ENCODE results near the gene SLC44A1. TPM values are rescaled to one million over a fixed set of nuclear protein-coding genes. Genes with fewer than 3 reads are reported as not detected.
A peak's percentile ranks its signal among the peaks of the same experiment; 100 is the strongest.

Gene SLC44A1
- polyA plus RNA-seq, 1 of the 3 experiments (the other 2 are of a cell fraction), result 4.5 TPM

GRCh38 chr9:105243015-105243686 lies 1.3 kb upstream of the SLC44A1 start:
- Histone ChIP-seq H4K20me1 (ENCODE audit: insufficient read depth) (no peaks in the 10 kb centered on the region), H3K4me3 (ENCODE audit: low read depth in 2 of 2, low read length in 1 of 2) (no peak overlapping the region), H3K4me1 (ENCODE audit: control insufficient read depth in 1 of 2, insufficient read depth in 2 of 2, low read depth in 1 of 2, low read length in 1 of 2) (peaks cover 3 to 11% of the 10 kb centered on the region in 2 experiments; a peak in 3 of 4 replicates), H3K4me2 (peak overlapping the region; percentile 45), H3K27ac (ENCODE audit: low read depth in 2 of 2, low read length in 1 of 2) (peak overlapping the region; percentile 66 to 79; a peak in 3 of 4 replicates), H3K79me2 (ENCODE audit: insufficient read depth) (peaks cover 18% of the 10 kb centered on the region; the same call in 1 of the 2 replicates), H3K9me3 (no peaks in the 10 kb centered on the region), H3K27me3 (ENCODE audit: insufficient read depth) (no peaks in the 10 kb centered on the region), H3K36me3 (replicated peaks in 1 of 2; ENCODE audit: control insufficient read depth in 1 of 2, insufficient read depth in 2 of 2, low read length in 1 of 2) (no peaks in the 10 kb centered on the region), H3K9me2 (no peaks in the 10 kb centered on the region), H3K9ac (no peak overlapping the region), H3F3A (replicated peaks; ENCODE audit: insufficient read depth) (peaks cover 18% of the 10 kb centered on the region), H2AFZ (ENCODE audit: low read depth) (peak overlapping the region; percentile 35; the same call in 1 of the 2 replicates)
- 21% methylated on average over 5 of the region's 5 CpGs for WGBS (ENCODE audit: low lambda C conversion rate)
- CTCF ChIA-PET, result interaction anchor here (0.6 to 3.3 kb wide), 3 partner anchors 71 to 202 kb away, joined by 3 to 16 read pairs (median 4); no protein-coding TSS in a partner anchor
- POLR2A ChIA-PET, result no interaction called here
- DNase-seq, result peak; percentile 8
- TF ChIP-seq GABPA (IDR thresholded peaks at IDR 0.05; ENCODE audit: low read depth) (no peak), ZBTB33 (IDR thresholded peaks at IDR 0.05; ENCODE audit: borderline replicate concordance, low read depth) (no peak), EP300 (IDR thresholded peaks at IDR 0.05; ENCODE audit: borderline replicate concordance in 1 of 2, low read depth in 1 of 2, low read length in 1 of 2) (peak in 1 of 2 experiments; percentile 69; a peak in 1 of 4 replicates), GATA2 (CRISPR knock-in tag; IDR thresholded peaks at IDR 0.05) (peak; percentile 46; the same call in 1 of the 2 replicates), FOXM1 (IDR thresholded peaks at IDR 0.05; ENCODE audit: low read depth) (peak; percentile 40; the same call in 1 of the 2 replicates), RAD21 (IDR thresholded peaks at IDR 0.05; ENCODE audit: low read length) (no peak), NRF1 (IDR thresholded peaks at IDR 0.05; ENCODE audit: low read depth, low read length) (no peak), MEF2A (IDR thresholded peaks at IDR 0.05; ENCODE audit: borderline replicate concordance, low read depth) (no peak), SMC3 (IDR thresholded peaks at IDR 0.05; ENCODE audit: low read depth, low read length) (no peak), YY1 (IDR thresholded peaks at IDR 0.05; ENCODE audit: low read depth) (no peak), POLR2AphosphoS5 (IDR thresholded peaks at IDR 0.05; ENCODE audit: low read depth, low read length) (peak; percentile 37; the same call in 1 of the 2 replicates), NFIC (IDR thresholded peaks at IDR 0.05; ENCODE audit: borderline replicate concordance) (peak; percentile 52; the same call in 1 of the 2 replicates), RFX5 (IDR thresholded peaks at IDR 0.05; ENCODE audit: low read length) (no peak), TAF1 (IDR thresholded peaks at IDR 0.05; ENCODE audit: borderline replicate concordance, low read depth, low read length) (0 out of 2 replicates have a peak, but pooled peaks have one; percentile 31), MXI1 (IDR thresholded peaks at IDR 0.05; ENCODE audit: low read depth, low read length) (no peak), TEAD4 (IDR thresholded peaks at IDR 0.05; ENCODE audit: borderline replicate concordance, insufficient read depth) (peak; percentile 74), FOXJ3 (CRISPR knock-in tag; IDR thresholded peaks at IDR 0.05) (no peak), USF1 (IDR thresholded peaks at IDR 0.05; ENCODE audit: borderline replicate concordance, low read depth) (no peak), SIN3A (IDR thresholded peaks at IDR 0.05; ENCODE audit: borderline replicate concordance, low read depth, low read length) (no peak), ELF1 (IDR thresholded peaks at IDR 0.05) (no peak), EZH2phosphoT487 (IDR thresholded peaks at IDR 0.05; ENCODE audit: borderline replicate concordance, low read depth) (no peak), FOSL2 (IDR thresholded peaks at IDR 0.05; ENCODE audit: borderline replicate concordance, low read depth) (peak; percentile 31; the same call in 1 of the 2 replicates), RCOR1 (IDR thresholded peaks at IDR 0.05; ENCODE audit: low read length) (no peak), MAX (IDR thresholded peaks at IDR 0.05; ENCODE audit: low read depth) (peak; percentile 48; the same call in 1 of the 2 replicates), TCF12 (IDR thresholded peaks at IDR 0.05) (peak; percentile 85)
- TF ChIP-seq, protein P1, sequence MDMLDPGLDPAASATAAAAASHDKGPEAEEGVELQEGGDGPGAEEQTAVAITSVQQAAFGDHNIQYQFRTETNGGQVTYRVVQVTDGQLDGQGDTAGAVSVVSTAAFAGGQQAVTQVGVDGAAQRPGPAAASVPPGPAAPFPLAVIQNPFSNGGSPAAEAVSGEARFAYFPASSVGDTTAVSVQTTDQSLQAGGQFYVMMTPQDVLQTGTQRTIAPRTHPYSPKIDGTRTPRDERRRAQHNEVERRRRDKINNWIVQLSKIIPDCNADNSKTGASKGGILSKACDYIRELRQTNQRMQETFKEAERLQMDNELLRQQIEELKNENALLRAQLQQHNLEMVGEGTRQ (IDR thresholded peaks at IDR 0.05; ENCODE audit: borderline replicate concordance, low read depth, low read length), result no peak
- TF ChIP-seq, protein P2, sequence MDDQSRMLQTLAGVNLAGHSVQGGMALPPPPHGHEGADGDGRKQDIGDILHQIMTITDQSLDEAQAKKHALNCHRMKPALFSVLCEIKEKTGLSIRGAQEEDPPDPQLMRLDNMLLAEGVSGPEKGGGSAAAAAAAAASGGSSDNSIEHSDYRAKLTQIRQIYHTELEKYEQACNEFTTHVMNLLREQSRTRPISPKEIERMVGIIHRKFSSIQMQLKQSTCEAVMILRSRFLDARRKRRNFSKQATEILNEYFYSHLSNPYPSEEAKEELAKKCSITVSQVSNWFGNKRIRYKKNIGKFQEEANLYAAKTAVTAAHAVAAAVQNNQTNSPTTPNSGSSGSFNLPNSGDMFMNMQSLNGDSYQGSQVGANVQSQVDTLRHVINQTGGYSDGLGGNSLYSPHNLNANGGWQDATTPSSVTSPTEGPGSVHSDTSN (IDR thresholded peaks at IDR 0.05), result peak; percentile 66
- TF ChIP-seq, protein P3, sequence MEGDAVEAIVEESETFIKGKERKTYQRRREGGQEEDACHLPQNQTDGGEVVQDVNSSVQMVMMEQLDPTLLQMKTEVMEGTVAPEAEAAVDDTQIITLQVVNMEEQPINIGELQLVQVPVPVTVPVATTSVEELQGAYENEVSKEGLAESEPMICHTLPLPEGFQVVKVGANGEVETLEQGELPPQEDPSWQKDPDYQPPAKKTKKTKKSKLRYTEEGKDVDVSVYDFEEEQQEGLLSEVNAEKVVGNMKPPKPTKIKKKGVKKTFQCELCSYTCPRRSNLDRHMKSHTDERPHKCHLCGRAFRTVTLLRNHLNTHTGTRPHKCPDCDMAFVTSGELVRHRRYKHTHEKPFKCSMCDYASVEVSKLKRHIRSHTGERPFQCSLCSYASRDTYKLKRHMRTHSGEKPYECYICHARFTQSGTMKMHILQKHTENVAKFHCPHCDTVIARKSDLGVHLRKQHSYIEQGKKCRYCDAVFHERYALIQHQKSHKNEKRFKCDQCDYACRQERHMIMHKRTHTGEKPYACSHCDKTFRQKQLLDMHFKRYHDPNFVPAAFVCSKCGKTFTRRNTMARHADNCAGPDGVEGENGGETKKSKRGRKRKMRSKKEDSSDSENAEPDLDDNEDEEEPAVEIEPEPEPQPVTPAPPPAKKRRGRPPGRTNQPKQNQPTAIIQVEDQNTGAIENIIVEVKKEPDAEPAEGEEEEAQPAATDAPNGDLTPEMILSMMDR (IDR thresholded peaks at IDR 0.05), result no peak
